HG03575 (cell line): ENCODE measurements around the gene RALGAPA2.

Source experiments
- ATAC-seq: cut with Tn5 transposase; IDR thresholded peaks from one replicate; pipeline ENCODE4 v1.9.1; 2021; ENCODE audit not compliant: unreplicated experiment, insufficient number of reproducible peaks, low FRiP score; ENCODE audit errors: extremely low read depth

The RALGAPA2 gene

GRCh38 chr20:20604907-20605306, 107.5 kb downstream of the RALGAPA2 start:
- no peak for ATAC-seq

GRCh38 chr20:20604357-20604756, 108.1 kb downstream of the RALGAPA2 start:
- no peak for ATAC-seq

GRCh38 chr20:20603339-20603990, 109.0 kb downstream of the RALGAPA2 start:
- ATAC-seq: peak; percentile 94

- ATAC-seq: no peak
Observed at GRCh38 chr20:20597966-20598365, 114.5 kb downstream of the RALGAPA2 start.

GRCh38 chr20:20594171-20594530, 118.3 kb downstream of the RALGAPA2 start:
- ATAC-seq: no peak

- ATAC-seq: no peak
Observed at GRCh38 chr20:20593447-20594170, 118.8 kb downstream of the RALGAPA2 start.

- no peak for ATAC-seq
Observed at GRCh38 chr20:20585146-20585545, 127.3 kb downstream of the RALGAPA2 start.

GRCh38 chr20:20582734-20583133, 129.7 kb downstream of the RALGAPA2 start:
- ATAC-seq: no peak

- ATAC-seq: no peak
Observed at GRCh38 chr20:20580139-20580538, 132.3 kb downstream of the RALGAPA2 start.

- no peak for ATAC-seq
Observed at GRCh38 chr20:20578838-20579237, 133.6 kb downstream of the RALGAPA2 start.

- ATAC-seq: no peak
Observed at GRCh38 chr20:20573797-20574196, 138.6 kb downstream of the RALGAPA2 start.

GRCh38 chr20:20571068-20571780, 141.2 kb downstream of the RALGAPA2 start:
- ATAC-seq: no peak

GRCh38 chr20:20568604-20569205, 143.7 kb downstream of the RALGAPA2 start:
- ATAC-seq: no peak

GRCh38 chr20:20567712-20568111, 144.7 kb downstream of the RALGAPA2 start:
- ATAC-seq: no peak

- no peak for ATAC-seq
Observed at GRCh38 chr20:20566516-20566915, 145.9 kb downstream of the RALGAPA2 start.

- ATAC-seq: no peak
Observed at GRCh38 chr20:20564279-20564678, 148.2 kb downstream of the RALGAPA2 start.

GRCh38 chr20:20562507-20562906, 149.9 kb downstream of the RALGAPA2 start:
- ATAC-seq: no peak

- no peak for ATAC-seq
Observed at GRCh38 chr20:20561841-20562240, 150.6 kb downstream of the RALGAPA2 start.

GRCh38 chr20:20561172-20561571, 151.3 kb downstream of the RALGAPA2 start:
- ATAC-seq: no peak

- ATAC-seq: no peak
Observed at GRCh38 chr20:20557406-20557805, 155.0 kb downstream of the RALGAPA2 start.
